OCI-LY7 (cell line): ENCODE data around the gene TPM4. TPM values are rescaled to one million over a fixed set of nuclear protein-coding genes. Genes with fewer than 3 reads are reported as not detected.

Source experiments
- BruUV-seq: library from RNA; stranded (reverse); fragments of 400-500 nt; replicated peaks from 2 replicates; lab custom pipeline; 2021; lab: Mats Ljungman, UMichigan
- CTCF ChIA-PET: fragments of 300-600 bp; sonication (Branson Sonifier 250); formaldehyde crosslinking; loops from one replicate; lab custom pipeline; 2022; ENCODE audit warnings: antibody characterized with exemption; ENCODE audit not compliant: unreplicated experiment; lab: Charles Lee
- POLR2A ChIA-PET: fragments of 300-600 bp; sonication (Branson Sonifier 250); formaldehyde crosslinking; loops from one replicate; lab custom pipeline; 2022; ENCODE audit warnings: antibody characterized with exemption; lab: Charles Lee
- DNase-seq: peaks from one replicate; pipeline ENCODE4 v3.0.0-alpha.2; 2015; ENCODE audit warnings: low spot score
- H2AFZ ChIP-seq: fragments of 200-600 bp; sonication (generic), shearing (Covaris generic); 2 replicates; pipeline ENCODE4 v1.6.1; 2014; ENCODE audit warnings: mild to moderate bottlenecking, antibody characterized with exemption, low read length, moderate library complexity
- H3K27ac ChIP-seq: fragments of 200-600 bp; sonication (generic); 2 replicates; pipeline ENCODE4 v1.5.1; 2014; ENCODE audit warnings: mixed run types, low read depth, mild to moderate bottlenecking, moderate library complexity, low read length, inconsistent platforms; ENCODE audit not compliant: poor library complexity, severe bottlenecking
- H3K36me3 ChIP-seq: fragments of 200-600 bp; sonication (generic); 2 replicates; pipeline ENCODE4 v1.6.1; 2014; ENCODE audit warnings: mild to moderate bottlenecking, antibody characterized with exemption, low read length, moderate library complexity, mixed read lengths; ENCODE audit not compliant: insufficient read depth
- H3K4me1 ChIP-seq: fragments of 200-600 bp; sonication (generic); 2 replicates; pipeline ENCODE4 v1.5.1; 2014; ENCODE audit warnings: mild to moderate bottlenecking, low read length; ENCODE audit not compliant: insufficient read depth, poor library complexity, severe bottlenecking
- H3K4me2 ChIP-seq: fragments of 200-600 bp; sonication (generic); 2 replicates; pipeline ENCODE4 v1.6.1; 2014; ENCODE audit warnings: mild to moderate bottlenecking, low read length
- H3K4me3 ChIP-seq: fragments of 200-600 bp; sonication (generic); 2 replicates; pipeline ENCODE4 v1.5.1; 2014; ENCODE audit warnings: mild to moderate bottlenecking, low read depth, low read length; ENCODE audit not compliant: poor library complexity, severe bottlenecking
- H3K79me2 ChIP-seq: fragments of 200-600 bp; sonication (generic); 2 replicates; pipeline ENCODE4 v1.6.1; 2016; ENCODE audit warnings: low read depth, mild to moderate bottlenecking, low read length, moderate library complexity, mixed read lengths; ENCODE audit not compliant: insufficient read depth
- H3K9me2 ChIP-seq: fragments of 200-600 bp; sonication (generic); 2 replicates; pipeline ENCODE4 v1.6.1; 2016; ENCODE audit warnings: mild to moderate bottlenecking, low read length, mixed read lengths; ENCODE audit not compliant: insufficient read depth
- H3K9me3 ChIP-seq: fragments of 200-600 bp; sonication (generic); 2 replicates; pipeline ENCODE4 v1.6.1; 2014; ENCODE audit warnings: mild to moderate bottlenecking, mixed run types, low read length, mixed read lengths
- H4K20me1 ChIP-seq: fragments of 200-600 bp; sonication (generic); 2 replicates; pipeline ENCODE4 v1.6.1; 2014; ENCODE audit warnings: mild to moderate bottlenecking, antibody characterized with exemption, low read length, moderate library complexity, mixed read lengths; ENCODE audit not compliant: insufficient read depth
- CTCF ChIP-seq: fragments of 200-600 bp; sonication (generic); conservative IDR thresholded peaks from 2 replicates; pipeline ENCODE4 v1.5.1; 2014; ENCODE audit warnings: mild to moderate bottlenecking, antibody characterized with exemption, low read length, moderate library complexity, mixed read lengths
- EZH2phosphoT487 ChIP-seq: fragments of 200-600 bp; sonication (generic); IDR thresholded peaks from 2 replicates; pipeline ENCODE4 v1.6.1; 2018; ENCODE audit warnings: low read depth, borderline replicate concordance, mild to moderate bottlenecking, mixed run types, antibody characterized with exemption, low read length, moderate library complexity, mixed read lengths
- intact Hi-C: fragments of 100-400 bp; cut with micrococcal nuclease; formaldehyde crosslinking; loops from one replicate; pipeline ENCODE4 v1.10.0; 2022; ENCODE audit not compliant: unreplicated experiment
- total RNA-seq, 2 experiments: library from RNA; depleted of rRNA in 1 of 2; stranded (reverse); fragments of >200 nt in 1 of 2; shearing (Covaris generic) in 1 of 2; gene quantifications; 2 replicates each; pipeline ENCODE4 v1.2.3, GENCODE V29; 2014 to 2022

The TPM4 gene
- total RNA-seq, 2 experiments from 2014 or later = 98.1 to 111 TPM

GRCh38 chr19:16031872-16032200 is 44.5 kb upstream of the TPM4 start:
- Histone ChIP-seq H3K4me1 (no peaks in the 10 kb centered on the region), H3K79me2 (no peaks in the 10 kb centered on the region), H3K4me2 (no peak overlapping the region), H3K36me3 (no peaks in the 10 kb centered on the region), H3K9me2 (no peaks in the 10 kb centered on the region), H2AFZ (no peak overlapping the region), H4K20me1 (no peaks in the 10 kb centered on the region), H3K4me3 (no peak overlapping the region), H3K27ac (no peak overlapping the region), H3K9me3 (no peaks in the 10 kb centered on the region)
- DNase-seq = no peak
- ChIA-PET CTCF (no interaction called here), POLR2A (no interaction called here)
- intact Hi-C loops = no loop called here
- TF ChIP-seq CTCF (no peak), EZH2phosphoT487 (no peak)
- BruUV-seq = no TSS peak

DNA sequence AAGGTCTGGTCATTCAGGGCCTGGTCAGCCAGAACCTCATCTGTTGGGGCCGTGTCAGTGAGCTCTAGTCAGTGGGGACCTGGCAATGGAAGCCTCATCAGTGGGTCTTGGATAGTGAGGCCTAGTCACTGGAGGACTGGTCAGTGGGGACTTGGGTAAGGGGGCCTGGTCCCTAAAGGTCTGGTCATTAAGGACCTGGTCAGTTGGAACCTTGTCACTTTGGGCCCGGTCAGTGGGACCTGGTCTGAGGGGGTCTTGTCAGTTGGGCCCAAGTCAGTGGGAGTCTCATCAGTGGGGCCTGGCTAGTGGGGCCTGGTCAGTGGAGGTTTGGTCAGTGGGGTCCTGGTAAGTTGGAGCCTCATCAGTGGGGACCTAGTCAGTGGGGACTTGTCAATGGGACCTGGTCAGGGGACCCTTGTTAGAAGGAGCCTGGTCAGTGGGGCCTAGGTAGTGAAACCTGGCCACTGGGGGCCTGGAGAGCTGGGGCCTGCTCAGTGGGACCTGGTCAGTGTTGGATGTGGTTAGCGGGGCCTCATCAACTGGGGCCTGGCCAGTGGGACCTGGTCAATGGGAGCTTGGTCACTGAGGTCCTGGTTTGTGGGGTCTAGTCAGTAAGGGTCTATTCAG is 43.7 kb upstream of the TPM4 start:
- CTCF ChIA-PET = no interaction called here

More for the DNA sequence above, 43.7 kb upstream of the TPM4 start:
- Histone ChIP-seq H3K27ac (no peak overlapping the region), H3K9me2 (no peaks in the 10 kb centered on the region), H2AFZ (no peak overlapping the region), H3K79me2 (no peaks in the 10 kb centered on the region), H3K4me2 (no peak overlapping the region), H4K20me1 (no peaks in the 10 kb centered on the region), H3K9me3 (no peaks in the 10 kb centered on the region), H3K4me3 (no peak overlapping the region), H3K36me3 (no peaks in the 10 kb centered on the region), H3K4me1 (no peaks in the 10 kb centered on the region)
- intact Hi-C loops = no loop called here
- no peak for TF ChIP-seq EZH2phosphoT487
- no peak for TF ChIP-seq CTCF
- no TSS peak for BruUV-seq
- POLR2A ChIA-PET = no interaction called here
- DNase-seq = no peak
